Chondrocyte (in vitro differentiated cells): ENCODE measurements around the gene ARHGEF7. TPM values are rescaled to one million over a fixed set of nuclear protein-coding genes. Genes with fewer than 3 reads are reported as not detected.

Experiments used
- DNase-seq: peaks from one replicate; pipeline ENCODE4 v3.0.0; 2021; ENCODE audit warnings: mixed read lengths, low spot score
- H3K27ac Mint-ChIP-seq: one replicate; pipeline ENCODE4 v1.8.0; 2021; ENCODE audit warnings: mild to moderate bottlenecking, moderate library complexity, mixed read lengths; ENCODE audit not compliant: unreplicated experiment
- H3K27me3 Mint-ChIP-seq: 2 replicates; pipeline ENCODE4 v1.8.0; 2021; ENCODE audit warnings: low read depth, mixed read lengths
- H3K36me3 Mint-ChIP-seq: 2 replicates; pipeline ENCODE4 v1.8.0; 2021; ENCODE audit warnings: low read depth, mixed read lengths
- H3K4me1 Mint-ChIP-seq: 2 replicates; pipeline ENCODE4 v1.8.0; 2021; ENCODE audit warnings: low read depth, mild to moderate bottlenecking, mixed read lengths
- H3K4me3 Mint-ChIP-seq: one replicate; pipeline ENCODE4 v1.8.0; 2021; ENCODE audit warnings: mild to moderate bottlenecking, moderate library complexity, mixed read lengths; ENCODE audit not compliant: unreplicated experiment
- H3K9me3 Mint-ChIP-seq: 2 replicates; pipeline ENCODE4 v1.8.0; 2021; ENCODE audit warnings: low read depth, mixed read lengths
- CTCF ChIP-seq: fragments of 200-600 bp; sonication (generic); IDR thresholded peaks from 2 replicates; pipeline ENCODE4 v1.5.0; 2021; ENCODE audit warnings: antibody characterized with exemption, mild to moderate bottlenecking, moderate library complexity
- total RNA-seq: library from RNA; stranded (reverse); gene quantifications from 3 replicates; pipeline ENCODE4 v1.2.1, GENCODE V29; 2021

The ARHGEF7 gene
- total RNA-seq, 1 donor from 2014 or later = 137 TPM

DNA sequence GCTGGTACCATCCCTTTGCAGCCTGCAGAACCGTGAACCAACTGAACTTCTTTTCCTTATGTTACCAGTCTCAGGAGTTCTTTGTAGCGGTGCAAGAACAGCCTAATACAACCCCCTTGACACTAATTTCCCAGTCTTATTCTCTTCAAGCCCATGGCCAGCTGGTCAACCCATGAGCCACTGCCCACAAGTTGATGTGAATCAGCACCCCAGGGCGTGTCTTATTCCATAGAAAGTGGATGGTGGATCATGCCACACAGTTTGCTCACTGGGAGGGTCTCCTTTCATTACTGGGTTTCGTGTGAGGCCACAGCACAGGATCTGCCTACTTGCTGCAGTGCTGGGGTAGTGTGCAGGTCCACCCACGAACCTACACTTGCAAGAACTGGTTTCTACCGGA lies 232.3 kb downstream of the ARHGEF7 start:
- Mint-ChIP-seq H3K27me3 (no peaks in the 10 kb centered on the region), H3K27ac (no peak overlapping the region), H3K4me1 (no peaks in the 10 kb centered on the region), H3K36me3 (peaks cover 43% of the 10 kb centered on the region), H3K4me3 (no peak overlapping the region), H3K9me3 (peaks cover 10% of the 10 kb centered on the region)
- no peak for DNase-seq
- no peak for TF ChIP-seq CTCF

- no peak for TF ChIP-seq CTCF
- Mint-ChIP-seq H3K27ac (no peak overlapping the region), H3K36me3 (peaks cover 28% of the 10 kb centered on the region), H3K27me3 (peaks cover 4% of the 10 kb centered on the region), H3K9me3 (peaks cover 13% of the 10 kb centered on the region), H3K4me3 (no peak overlapping the region), H3K4me1 (no peaks in the 10 kb centered on the region)
- no peak for DNase-seq
Measured at GRCh38 chr13:111353508-111353907, 238.4 kb downstream of the ARHGEF7 start.

- H3K27ac Mint-ChIP-seq = no peak overlapping the region
- peaks cover 13% of the 10 kb centered on the region for H3K9me3 Mint-ChIP-seq
- peaks cover 24% of the 10 kb centered on the region for H3K36me3 Mint-ChIP-seq
- H3K4me3 Mint-ChIP-seq = no peak overlapping the region
- H3K4me1 Mint-ChIP-seq = no peaks in the 10 kb centered on the region
- peaks cover 4% of the 10 kb centered on the region for H3K27me3 Mint-ChIP-seq
- DNase-seq = no peak
- no peak for TF ChIP-seq CTCF
Measured at GRCh38 chr13:111354789-111355188, 239.7 kb downstream of the ARHGEF7 start.

Other genes starting within 250 kb of the ARHGEF7 start
- gene ANKRD10, start 200.2 kb upstream of the ARHGEF7 start, total RNA-seq = 110 to 139 TPM (median 112 TPM) in 3 replicates
- gene TEX29, start 205.3 kb downstream of the ARHGEF7 start, total RNA-seq = 0.59 to 0.94 TPM (median 0.70 TPM) in 3 replicates